NCI-H460 (cell line): ENCODE measurements around the gene TMEM179. TPM values are rescaled to one million over a fixed set of nuclear protein-coding genes. Genes with fewer than 3 reads are reported as not detected.

Experiments used
- DNase-seq: peaks from one replicate; pipeline ENCODE4 v3.0.0-alpha.2; 2016; ENCODE audit warnings: low read depth; ENCODE audit errors: extremely low read depth
- total RNA-seq: library from RNA; depleted of rRNA; stranded (reverse); fragments of >200 nt; shearing (Covaris generic); gene quantifications from 2 replicates; pipeline ENCODE4 v1.2.3, GENCODE V29; 2014

Gene TMEM179
- total RNA-seq, 1 experiment from 2014 or later: 3.8 TPM

DNA sequence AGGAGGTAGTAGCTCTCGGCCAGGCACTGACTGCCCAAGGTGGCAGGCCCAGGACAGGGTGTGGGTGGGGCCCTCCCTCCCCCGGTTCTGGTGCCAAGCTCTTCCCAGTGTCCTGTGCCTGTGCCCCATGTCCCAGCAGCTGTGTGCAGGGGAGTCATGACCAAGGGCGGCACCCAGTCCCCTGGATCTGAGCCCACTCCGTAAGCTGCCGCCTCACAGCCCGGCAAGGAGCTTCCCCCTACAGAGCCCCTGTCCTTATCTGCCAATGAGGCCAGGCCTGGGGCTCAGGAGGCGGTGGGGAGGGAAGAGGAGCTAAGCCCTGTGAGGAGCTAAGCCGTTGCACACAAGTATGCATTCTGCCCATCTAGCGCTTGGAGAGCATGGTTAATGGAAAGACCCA lies 30.6 kb downstream of the TMEM179 start:
- no peak for DNase-seq

DNA sequence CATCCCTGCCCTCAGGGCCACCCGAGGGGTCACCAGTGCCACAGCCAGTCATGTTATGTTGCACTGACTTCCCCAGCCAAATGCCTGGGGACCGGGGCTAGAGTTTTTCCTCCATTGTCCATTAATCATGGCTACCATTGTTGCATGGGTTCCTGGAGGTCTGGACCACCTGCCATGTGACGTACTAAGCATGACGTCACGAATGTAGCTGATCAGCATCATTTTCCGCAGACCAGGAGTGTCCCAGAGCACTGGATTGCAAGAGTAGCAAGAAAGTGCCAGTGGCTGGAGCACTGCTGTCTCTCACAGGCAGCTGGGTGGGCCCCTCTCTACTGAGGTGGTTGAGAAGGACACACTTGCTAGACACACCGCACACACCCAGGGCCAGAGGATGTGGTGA lies 31.9 kb downstream of the TMEM179 start:
- no peak for DNase-seq

DNA sequence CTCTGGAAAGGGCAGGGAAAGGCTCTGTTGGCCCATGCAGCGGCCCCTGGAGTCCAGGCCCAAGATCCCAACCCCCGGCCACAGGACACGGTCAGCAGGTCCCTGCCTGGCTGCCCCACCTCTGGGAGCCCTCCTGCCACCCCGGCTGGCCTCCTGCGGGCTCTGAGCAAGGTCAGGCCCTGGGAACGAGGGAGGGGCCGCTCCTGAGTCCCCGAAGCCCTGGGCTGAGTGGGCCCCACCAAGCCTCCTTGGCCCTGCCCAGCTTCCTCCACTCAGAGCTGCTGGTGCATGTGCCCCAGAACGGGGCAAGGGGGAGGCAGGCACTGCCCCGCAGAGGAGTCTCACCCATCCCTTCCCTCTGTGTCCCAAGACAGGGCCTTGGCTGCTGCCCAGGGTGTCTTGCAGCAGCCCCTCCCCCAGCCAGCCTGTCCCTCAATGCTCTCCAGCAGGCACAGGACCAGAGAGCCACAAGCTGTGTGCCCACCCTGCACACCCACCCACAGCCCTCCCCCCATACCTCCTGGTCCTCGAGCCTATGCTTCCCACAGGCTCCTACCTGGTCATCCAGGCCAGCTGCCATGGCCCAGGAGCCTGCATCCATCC lies 32.4 kb downstream of the TMEM179 start:
- no peak for DNase-seq

DNA sequence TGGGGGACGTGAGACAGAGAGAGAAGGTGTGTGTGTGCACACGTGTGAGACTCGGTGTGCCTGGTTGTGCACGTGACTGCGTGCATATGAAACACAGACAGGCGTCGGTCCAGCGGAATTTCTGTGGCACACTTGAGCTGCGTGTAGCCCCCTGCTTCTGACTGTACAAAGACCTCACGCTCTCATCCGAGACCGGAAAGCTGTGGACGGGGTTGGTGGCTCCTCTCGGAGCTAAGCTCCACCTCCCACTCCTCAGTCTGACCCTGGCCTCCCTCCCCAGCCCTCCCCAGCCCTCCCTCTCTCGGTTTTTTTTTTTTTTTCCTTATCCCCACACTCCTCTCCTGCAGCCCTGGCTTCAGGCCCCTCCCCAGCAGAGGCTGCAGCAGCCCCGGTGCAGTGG lies 33.3 kb downstream of the TMEM179 start:
- DNase-seq: no peak

- no peak for DNase-seq
Measured at GRCh38 chr14:104569435-104569834, 35.1 kb downstream of the TMEM179 start.

GRCh38 chr14:104568620-104569019 lies 36.0 kb downstream of the TMEM179 start:
- DNase-seq: no peak

DNA sequence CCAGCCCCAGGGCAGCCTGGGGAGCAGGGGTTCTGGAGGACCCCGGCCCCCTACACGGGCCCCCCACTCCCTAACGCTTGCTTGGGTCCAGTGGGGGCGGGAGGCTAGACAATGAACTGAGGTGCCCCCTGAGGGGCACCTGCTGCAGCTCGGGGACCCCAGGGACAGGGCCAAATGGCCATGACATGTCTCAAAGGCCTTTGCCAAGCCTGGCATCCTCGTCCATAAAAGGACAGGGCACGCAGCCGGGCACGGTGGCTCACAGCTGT lies 36.7 kb downstream of the TMEM179 start:
- no peak for DNase-seq

DNA sequence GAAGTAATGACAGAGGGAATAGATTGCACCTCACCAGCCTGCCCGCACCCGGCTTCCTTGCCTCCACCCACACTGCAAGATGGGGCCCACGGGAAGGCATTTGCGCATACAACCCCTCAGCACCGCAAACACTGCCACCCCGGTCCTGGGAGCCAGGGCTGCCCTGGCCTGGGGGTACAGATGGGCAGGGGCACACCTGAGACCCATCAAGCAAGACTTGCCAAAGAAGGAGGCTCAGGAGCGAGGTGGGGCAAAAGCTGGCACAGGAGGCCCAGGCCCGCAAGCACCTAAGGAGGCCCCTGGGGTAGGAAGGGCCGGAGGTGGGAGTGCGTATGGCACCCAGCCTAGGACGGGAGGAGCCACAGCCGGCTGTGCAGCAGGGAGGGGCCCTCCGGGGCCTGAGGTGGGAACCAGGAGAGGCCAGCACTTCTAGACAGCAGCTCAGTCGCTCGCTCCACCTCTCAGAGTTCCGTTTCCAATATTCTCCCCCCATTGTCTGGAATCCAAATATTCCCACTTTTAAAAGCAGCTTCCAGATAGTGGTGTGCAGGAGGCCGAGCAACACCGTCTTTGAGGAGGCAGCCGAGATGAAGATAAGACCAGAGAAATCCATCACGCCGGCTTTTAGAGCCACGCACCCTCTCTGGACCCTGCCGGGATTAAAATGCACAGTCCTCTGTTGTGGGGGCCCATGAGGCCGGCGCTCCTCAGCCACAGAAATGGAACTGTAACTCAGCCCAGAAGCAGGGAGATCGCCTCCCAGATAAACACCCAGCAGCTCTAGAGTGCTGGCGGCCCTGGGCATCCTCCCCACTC lies 37.2 kb downstream of the TMEM179 start:
- DNase-seq: no peak

- no peak for DNase-seq
Measured at GRCh38 chr14:104564744-104565679, 39.6 kb downstream of the TMEM179 start.

GRCh38 chr14:104563742-104564615 lies 40.6 kb downstream of the TMEM179 start:
- DNase-seq: peak; percentile 72

DNA sequence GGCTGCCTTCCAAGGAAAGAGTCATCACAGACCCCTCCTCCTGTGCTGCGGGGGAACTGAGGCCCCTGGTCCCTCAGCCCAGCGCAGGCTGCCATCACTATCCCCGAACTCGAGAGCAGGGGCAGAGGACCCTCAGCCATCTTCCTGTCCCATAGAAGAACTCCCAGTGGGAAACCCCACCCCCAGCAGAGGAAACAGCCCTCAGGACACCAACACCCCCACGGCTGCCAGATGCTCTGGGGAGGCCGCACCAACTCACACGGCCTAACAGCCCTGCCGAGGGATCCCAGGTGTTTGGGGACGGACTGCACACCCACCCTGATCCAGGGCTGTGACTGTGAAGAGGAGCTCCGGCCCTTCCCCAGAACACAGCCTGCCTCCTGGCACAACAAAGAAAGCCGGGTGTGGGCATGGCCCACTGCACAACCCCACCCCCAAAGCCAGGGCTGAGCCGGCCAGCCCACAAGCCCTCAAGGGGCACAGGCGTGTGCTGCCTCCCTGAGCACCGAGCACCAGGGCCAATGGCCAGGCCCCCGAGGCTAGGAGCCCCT lies 41.3 kb downstream of the TMEM179 start:
- no peak for DNase-seq

DNA sequence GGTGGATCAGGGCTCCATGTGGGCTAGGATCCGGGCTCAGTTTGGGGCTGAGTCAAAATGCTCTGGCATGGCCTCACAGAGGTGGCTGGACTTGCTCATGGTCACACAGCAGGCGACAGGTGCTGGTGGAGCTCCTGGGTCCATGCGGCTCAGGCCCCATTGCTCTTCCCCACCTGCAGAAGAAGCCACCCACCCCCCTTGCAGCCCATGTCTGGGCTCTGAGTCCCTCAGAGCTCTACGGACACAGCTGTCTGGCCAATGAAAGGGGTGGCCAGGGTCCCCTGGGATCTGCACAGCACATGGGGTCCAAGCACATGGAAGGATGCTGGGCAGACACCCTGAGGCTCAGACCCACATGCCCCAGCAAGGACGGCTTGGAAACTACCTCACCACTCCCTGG lies 42.0 kb downstream of the TMEM179 start:
- no peak for DNase-seq

DNA sequence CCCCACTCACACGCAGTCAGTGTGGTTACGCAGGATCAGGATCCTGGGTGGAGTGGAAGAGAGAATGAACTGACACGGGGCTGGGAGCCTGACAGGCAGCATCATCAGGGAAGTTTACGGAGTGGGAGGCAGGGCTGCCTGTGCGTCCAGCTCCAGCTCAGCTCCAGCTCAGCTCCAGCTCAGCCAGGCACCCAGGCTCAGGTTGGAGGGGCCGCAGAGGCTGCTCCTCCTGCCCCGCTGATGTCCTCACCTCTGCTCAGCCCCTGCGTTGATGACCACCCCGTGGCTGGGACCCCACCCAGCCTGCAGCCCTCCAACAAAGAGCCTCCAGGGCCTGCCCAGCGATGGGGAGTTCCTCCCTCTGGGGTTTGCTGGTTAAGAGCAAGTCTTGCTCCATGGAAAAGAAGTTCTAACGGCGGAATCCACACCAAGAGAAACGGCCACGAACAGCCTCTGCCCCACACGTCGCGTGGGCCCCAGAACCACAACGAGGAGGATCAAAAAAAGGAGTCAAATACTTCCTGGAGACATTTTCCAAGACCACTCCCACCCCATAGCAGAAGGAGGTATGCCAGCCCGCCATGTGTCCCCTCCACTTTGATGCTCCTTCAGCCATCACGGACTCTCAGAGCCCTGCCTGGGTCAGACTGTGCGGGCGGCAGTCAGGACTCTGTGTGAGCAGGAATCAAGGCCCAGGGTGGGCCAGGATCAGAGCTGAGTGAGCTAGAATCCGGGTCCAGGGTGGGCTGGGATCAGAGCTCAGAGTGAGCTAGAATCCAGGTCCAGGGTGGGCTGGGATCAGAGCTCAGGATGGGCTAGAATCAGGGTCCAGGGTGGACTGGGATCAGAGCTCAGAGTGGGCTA lies 42.7 kb downstream of the TMEM179 start:
- no peak for DNase-seq

DNA sequence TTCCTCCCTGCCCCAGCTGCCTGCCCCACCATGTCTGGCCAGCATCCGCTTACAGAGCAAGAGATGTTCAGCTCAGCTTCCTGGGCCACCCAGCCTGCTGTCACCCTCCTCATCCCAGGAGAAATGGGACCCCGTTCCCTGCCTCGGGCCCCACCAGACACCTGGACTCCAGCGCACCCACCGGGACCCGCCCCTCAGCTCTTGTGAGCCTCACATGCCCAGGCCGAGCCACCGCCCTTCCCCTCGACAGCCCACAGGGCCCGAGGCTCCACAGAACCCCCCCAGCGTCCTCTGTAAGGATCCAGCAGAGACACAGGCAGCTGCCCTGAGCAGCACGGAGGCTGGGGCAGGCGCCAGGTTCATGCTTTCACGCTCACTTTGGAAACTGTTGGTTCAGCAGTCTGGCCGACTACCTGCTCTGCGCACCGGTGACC lies 43.4 kb downstream of the TMEM179 start:
- DNase-seq: no peak

- no peak for DNase-seq
Measured at GRCh38 chr14:104560586-104560945, 44.0 kb downstream of the TMEM179 start.

GRCh38 chr14:104559804-104560585 lies 44.6 kb downstream of the TMEM179 start:
- no peak for DNase-seq

DNA sequence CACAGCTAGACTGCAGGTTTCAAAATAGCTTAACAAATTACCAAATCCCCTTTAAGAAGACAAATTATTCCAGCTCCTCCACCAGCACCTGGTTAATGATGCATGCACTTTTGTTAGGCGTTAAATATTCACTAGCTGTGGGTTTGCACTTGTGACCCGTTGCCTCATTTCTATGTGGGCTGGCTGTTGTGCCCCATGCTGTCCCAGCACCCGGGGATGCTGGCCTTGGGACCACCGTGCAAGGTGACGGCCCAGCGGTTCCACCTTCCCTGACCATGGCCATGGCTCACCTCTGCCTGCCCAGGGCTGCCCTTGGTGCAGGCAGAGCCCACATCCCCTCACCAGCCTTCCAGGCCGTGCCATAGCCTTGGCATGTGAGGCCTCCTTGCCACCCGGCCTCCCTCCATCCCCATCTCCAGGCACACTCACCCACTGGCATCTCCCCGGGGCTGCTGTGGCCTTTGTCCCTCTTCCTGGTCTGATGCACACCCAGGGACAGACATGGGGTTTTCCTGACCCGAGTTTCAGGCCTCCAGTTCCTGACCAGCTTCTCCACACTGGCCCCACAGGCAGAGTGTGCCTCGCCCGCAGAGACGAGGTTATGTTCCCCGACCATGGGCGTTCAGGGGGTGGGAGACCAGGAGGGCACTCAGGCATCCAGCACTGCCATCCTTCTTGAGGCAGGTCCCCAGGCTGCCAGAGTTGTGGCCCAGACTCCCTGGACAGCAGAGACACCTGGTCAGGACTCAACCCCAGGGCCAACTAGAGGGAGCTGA lies 45.4 kb downstream of the TMEM179 start:
- no peak for DNase-seq
